Measurements from ENCODE around the gene CLEC3A.

The CLEC3A gene

DNA sequence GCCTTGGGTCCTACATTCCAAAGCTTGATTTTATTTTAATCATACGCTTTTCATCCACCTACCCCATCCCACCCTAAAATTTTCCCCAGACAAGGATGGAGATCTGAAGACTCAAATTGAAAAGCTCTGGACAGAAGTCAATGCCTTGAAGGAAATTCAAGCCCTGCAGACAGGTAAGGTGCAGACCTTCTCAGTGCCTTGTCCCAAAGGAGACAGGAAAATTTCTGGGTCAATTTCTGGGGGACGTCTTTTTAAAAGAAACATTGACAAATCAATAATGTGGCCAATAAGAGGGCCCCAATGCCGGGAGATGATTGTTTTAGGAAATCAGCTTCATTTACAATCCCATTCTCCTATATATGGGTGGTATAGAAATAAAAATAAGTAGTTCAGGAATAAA is 5.7 kb downstream of the CLEC3A start:
- TF ChIP-seq, protein P1, sequence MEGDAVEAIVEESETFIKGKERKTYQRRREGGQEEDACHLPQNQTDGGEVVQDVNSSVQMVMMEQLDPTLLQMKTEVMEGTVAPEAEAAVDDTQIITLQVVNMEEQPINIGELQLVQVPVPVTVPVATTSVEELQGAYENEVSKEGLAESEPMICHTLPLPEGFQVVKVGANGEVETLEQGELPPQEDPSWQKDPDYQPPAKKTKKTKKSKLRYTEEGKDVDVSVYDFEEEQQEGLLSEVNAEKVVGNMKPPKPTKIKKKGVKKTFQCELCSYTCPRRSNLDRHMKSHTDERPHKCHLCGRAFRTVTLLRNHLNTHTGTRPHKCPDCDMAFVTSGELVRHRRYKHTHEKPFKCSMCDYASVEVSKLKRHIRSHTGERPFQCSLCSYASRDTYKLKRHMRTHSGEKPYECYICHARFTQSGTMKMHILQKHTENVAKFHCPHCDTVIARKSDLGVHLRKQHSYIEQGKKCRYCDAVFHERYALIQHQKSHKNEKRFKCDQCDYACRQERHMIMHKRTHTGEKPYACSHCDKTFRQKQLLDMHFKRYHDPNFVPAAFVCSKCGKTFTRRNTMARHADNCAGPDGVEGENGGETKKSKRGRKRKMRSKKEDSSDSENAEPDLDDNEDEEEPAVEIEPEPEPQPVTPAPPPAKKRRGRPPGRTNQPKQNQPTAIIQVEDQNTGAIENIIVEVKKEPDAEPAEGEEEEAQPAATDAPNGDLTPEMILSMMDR (IDR thresholded peaks at IDR 0.05; ENCODE audit: insufficient read depth, missing control alignments): no peak
- FAIRE-seq (no peak), DNase-seq (ENCODE audit: insufficient read length, low spot score) (no peak)

DNA sequence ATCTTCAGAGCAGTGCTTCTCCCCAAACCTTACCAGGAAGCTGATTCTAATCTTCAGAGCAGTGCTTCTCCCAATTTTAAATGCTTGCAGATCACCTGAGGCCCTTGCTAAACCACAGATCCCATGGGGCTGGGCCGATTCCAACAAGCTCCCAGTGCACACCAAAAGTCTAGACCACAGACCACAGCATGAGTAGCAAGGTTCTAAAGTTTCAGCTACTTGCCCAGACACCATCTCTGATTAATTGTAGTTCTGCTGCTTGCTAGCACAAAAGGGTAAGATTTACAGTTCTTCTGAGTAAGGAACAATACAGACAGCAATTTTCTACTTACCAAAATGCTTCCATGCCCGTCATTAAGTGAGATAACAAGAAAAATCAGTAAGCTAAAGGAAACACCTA is 12.2 kb downstream of the CLEC3A start:
- DNase-seq (ENCODE audit: insufficient read length, low spot score): no peak
- TF ChIP-seq, protein P1 (IDR thresholded peaks at IDR 0.05; ENCODE audit: insufficient read depth, missing control alignments): no peak
- no peak for FAIRE-seq

DNA sequence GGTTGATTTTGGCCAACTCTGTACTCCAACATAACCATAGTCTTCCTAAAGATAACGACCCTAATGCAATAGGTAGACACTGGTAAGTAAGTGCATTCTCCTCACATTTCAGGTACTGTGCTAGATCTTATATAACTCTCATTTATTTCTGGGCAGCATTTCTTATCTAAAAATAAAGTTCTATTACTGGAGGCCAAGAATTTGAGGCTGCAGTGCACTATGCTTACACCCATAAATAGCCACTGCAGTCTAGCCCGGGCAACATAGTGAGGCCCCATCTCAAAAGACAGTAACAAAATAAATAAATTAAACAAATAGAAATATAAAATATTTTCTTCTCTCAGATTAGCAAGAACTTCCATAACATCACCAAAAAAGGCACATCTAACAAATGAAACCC is 12.7 kb downstream of the CLEC3A start:
- DNase-seq (ENCODE audit: insufficient read length, low spot score): no peak
- TF ChIP-seq, protein P1 (IDR thresholded peaks at IDR 0.05; ENCODE audit: insufficient read depth, missing control alignments): no peak
- FAIRE-seq: no peak

DNA sequence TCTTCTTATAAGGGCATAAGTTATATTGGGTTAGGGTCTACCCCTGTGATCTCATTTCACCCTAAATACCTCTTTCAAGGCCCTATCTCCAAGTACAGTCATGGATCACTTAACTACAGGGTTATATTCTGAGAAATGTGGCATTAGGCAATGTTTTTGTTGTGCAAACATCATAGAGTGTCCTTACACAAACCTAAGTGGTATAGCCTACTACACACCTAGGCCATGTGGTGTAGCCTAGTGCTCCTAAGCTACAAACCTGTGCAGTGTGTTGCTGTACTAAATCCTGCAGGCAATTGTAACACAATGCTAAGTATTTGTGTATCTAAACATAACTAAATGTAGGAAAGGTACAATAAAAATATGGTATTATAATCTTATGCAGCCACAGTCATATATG is 18.0 kb downstream of the CLEC3A start:
- no peak for DNase-seq (ENCODE audit: insufficient read length, low spot score)
- no peak for FAIRE-seq
- TF ChIP-seq, protein P1 (IDR thresholded peaks at IDR 0.05; ENCODE audit: insufficient read depth, missing control alignments): no peak

DNA sequence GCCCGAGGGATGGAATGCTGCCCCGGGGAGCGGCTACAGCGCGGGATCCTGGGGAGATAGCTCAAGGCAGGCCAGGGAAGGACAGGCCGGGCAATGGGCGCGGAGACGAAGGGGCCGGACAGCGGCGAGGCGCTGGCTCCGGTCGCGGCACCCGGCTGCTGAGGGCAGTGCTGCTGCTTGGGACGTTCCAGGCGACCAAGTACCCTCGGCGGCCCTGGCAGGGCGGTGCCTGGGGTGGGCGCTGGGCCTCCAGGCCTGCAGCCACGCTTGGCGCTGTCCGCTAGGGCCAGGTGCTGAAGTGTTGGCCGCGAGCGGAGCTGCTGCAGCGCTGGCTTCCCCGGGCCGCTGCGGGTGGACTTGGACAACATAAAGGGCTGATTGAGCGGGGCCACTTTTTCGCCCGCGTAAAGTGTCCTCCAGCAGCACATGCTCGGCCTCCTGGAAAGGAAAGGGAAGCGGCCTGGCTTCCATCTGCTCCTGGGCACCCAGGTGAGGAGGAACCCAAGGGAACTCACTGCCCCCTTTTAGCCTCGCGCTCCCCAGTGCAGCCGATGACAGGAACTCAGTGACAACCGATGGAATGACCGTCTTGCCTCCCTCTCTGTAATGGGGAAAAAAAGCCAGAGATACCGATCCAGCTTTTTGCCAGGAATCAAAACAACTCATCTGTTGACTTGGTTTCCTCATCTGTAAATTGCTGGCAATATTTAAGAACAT is 23.7 kb downstream of the CLEC3A start:
- TF ChIP-seq, protein P1 (IDR thresholded peaks at IDR 0.05; ENCODE audit: insufficient read depth, missing control alignments): no peak
- no peak for FAIRE-seq
- no peak for DNase-seq (ENCODE audit: insufficient read length, low spot score)

DNA sequence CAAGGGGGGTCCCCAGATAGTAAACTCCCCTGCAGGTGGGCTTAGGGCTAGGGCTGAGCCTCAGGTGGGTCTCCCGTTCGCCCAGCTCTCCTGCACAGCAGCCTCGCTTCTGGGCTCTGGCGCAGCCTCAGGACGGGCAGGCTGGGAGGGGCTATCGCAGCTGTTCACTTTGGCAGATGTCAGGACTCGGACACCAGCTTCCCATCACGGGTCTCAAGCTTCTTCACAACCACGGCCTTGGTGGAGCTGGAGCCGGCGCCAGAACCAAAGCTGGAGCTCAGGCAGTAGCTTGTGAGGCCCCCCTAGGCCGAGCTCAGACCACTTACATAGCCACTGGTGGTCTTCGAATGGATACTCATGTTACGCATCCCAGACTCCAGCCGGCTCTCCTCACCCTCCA is 26.0 kb downstream of the CLEC3A start:
- FAIRE-seq (no peak), DNase-seq (ENCODE audit: insufficient read length, low spot score) (no peak)
- TF ChIP-seq, protein P1 (IDR thresholded peaks at IDR 0.05; ENCODE audit: insufficient read depth, missing control alignments): no peak

DNA sequence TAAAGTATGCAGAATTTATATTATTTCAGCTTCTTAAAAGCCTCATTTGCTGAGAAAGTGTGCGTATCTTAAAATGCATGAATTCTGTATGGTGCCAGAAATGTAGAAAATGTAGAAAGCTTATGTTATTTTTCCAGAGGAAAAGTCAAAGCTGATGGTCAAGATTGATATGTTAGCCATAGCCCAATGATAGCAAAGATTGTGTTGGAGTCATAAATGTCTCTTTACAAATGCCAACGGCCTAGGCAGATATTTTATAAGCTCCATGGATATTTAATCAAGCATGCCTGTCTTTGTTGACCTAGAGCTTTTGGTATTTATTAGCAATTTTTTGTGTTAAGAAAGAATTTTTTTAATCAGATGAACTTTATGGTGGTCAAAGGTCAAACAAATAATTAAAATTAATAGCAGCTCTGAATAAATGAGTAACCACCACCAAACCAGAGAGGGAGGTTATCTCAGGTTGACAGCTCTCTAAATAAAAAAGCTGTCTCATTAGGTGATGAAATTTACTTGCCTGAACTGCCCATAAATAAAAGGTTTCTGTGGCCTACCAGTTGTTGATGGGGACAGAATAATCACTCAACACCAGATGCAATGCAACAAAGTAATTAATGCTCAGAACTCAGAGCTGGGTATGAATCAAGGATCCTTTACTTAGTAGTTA is 28.5 kb downstream of the CLEC3A start:
- FAIRE-seq (no peak), DNase-seq (ENCODE audit: insufficient read length, low spot score) (no peak)
- TF ChIP-seq, protein P1 (IDR thresholded peaks at IDR 0.05; ENCODE audit: insufficient read depth, missing control alignments): no peak
